ENCODE results near the gene UPK3A. TPM values are rescaled to one million over a fixed set of nuclear protein-coding genes. Genes with fewer than 3 reads are reported as not detected.

The UPK3A gene
- polyA plus RNA-seq, 1 donor from 2014 or later: not detected

GRCh38 chr22:45320357-45320976 lies 35.7 kb downstream of the UPK3A start:
- H2AFZ ChIP-seq (ENCODE audit: low read depth, low read length): no peak overlapping the region
- H3K9me2 ChIP-seq (ENCODE audit: insufficient read depth, low read length): no peaks in the 10 kb centered on the region
- H3K36me3 ChIP-seq (ENCODE audit: insufficient read depth, low read length): no peaks in the 10 kb centered on the region
- no peaks in the 10 kb centered on the region for H4K20me1 ChIP-seq (ENCODE audit: insufficient read depth)
- no peaks in the 10 kb centered on the region for H3K9me3 ChIP-seq (ENCODE audit: low read length)
- H3K4me2 ChIP-seq (ENCODE audit: low read length): no peak overlapping the region
- no peaks in the 10 kb centered on the region for H3K27me3 ChIP-seq (ENCODE audit: insufficient read depth, low read depth, low read length)
- TF ChIP-seq CTCF (IDR thresholded peaks at IDR 0.05; ENCODE audit: poor library complexity, severe bottlenecking) (no peak), MXI1 (conservative IDR thresholded peaks at IDR 0.05; ENCODE audit: poor library complexity, severe bottlenecking) (no peak), RAD21 (conservative IDR thresholded peaks at IDR 0.05) (no peak), TAF1 (IDR thresholded peaks at IDR 0.05; ENCODE audit: low read depth) (no peak), EZH2 (IDR thresholded peaks at IDR 0.05; ENCODE audit: borderline replicate concordance, insufficient read depth, low read length, poor library complexity, severe bottlenecking) (no peak), REST (IDR thresholded peaks at IDR 0.05; ENCODE audit: borderline replicate concordance) (no peak), POLR2AphosphoS5 (IDR thresholded peaks at IDR 0.05) (no peak), EP300 (conservative IDR thresholded peaks at IDR 0.05; ENCODE audit: poor library complexity, severe bottlenecking) (no peak), SMC3 (conservative IDR thresholded peaks at IDR 0.05; ENCODE audit: poor library complexity) (no peak)
- no peak overlapping the region for H3K4me3 ChIP-seq (ENCODE audit: low read length)
- H3K79me2 ChIP-seq (replicated peaks; ENCODE audit: insufficient read depth, low read length): no peaks in the 10 kb centered on the region
- no peak overlapping the region for H3K9ac ChIP-seq (ENCODE audit: low read length)
- H3F3A ChIP-seq (ENCODE audit: insufficient read depth, low read length, poor library complexity, severe bottlenecking): no peaks in the 10 kb centered on the region
- no peak overlapping the region for H3K27ac ChIP-seq (ENCODE audit: low read length)

- H3K36me3 ChIP-seq (ENCODE audit: insufficient read depth, low read length): no peaks in the 10 kb centered on the region
- H4K20me1 ChIP-seq (ENCODE audit: insufficient read depth): no peaks in the 10 kb centered on the region
- no peaks in the 10 kb centered on the region for H3K9me2 ChIP-seq (ENCODE audit: insufficient read depth, low read length)
- H2AFZ ChIP-seq (ENCODE audit: low read depth, low read length): no peak overlapping the region
- no peak overlapping the region for H3K4me2 ChIP-seq (ENCODE audit: low read length)
- H3K27ac ChIP-seq (ENCODE audit: low read length): no peak overlapping the region
- H3K4me3 ChIP-seq (ENCODE audit: low read length): no peak overlapping the region
- no peaks in the 10 kb centered on the region for H3K79me2 ChIP-seq (replicated peaks; ENCODE audit: insufficient read depth, low read length)
- no peaks in the 10 kb centered on the region for H3K9me3 ChIP-seq (ENCODE audit: low read length)
- H3F3A ChIP-seq (ENCODE audit: insufficient read depth, low read length, poor library complexity, severe bottlenecking): no peaks in the 10 kb centered on the region
- H3K27me3 ChIP-seq (ENCODE audit: insufficient read depth, low read depth, low read length): no peaks in the 10 kb centered on the region
- no peak for TF ChIP-seq RAD21 (conservative IDR thresholded peaks at IDR 0.05)
- no peak for TF ChIP-seq POLR2AphosphoS5 (IDR thresholded peaks at IDR 0.05)
- TF ChIP-seq REST (IDR thresholded peaks at IDR 0.05; ENCODE audit: borderline replicate concordance): no peak
- no peak for TF ChIP-seq CTCF (IDR thresholded peaks at IDR 0.05; ENCODE audit: poor library complexity, severe bottlenecking)
- TF ChIP-seq TAF1 (IDR thresholded peaks at IDR 0.05; ENCODE audit: low read depth): no peak
- no peak for TF ChIP-seq MXI1 (conservative IDR thresholded peaks at IDR 0.05; ENCODE audit: poor library complexity, severe bottlenecking)
- no peak for TF ChIP-seq SMC3 (conservative IDR thresholded peaks at IDR 0.05; ENCODE audit: poor library complexity)
- H3K9ac ChIP-seq (ENCODE audit: low read length): no peak overlapping the region
These were observed 37.1 kb downstream of the UPK3A start for GRCh38 chr22:45321827-45322226.

Data from neural cell (in vitro differentiated cells).